ENCODE data around the gene MED13.

The MED13 gene, protein sequence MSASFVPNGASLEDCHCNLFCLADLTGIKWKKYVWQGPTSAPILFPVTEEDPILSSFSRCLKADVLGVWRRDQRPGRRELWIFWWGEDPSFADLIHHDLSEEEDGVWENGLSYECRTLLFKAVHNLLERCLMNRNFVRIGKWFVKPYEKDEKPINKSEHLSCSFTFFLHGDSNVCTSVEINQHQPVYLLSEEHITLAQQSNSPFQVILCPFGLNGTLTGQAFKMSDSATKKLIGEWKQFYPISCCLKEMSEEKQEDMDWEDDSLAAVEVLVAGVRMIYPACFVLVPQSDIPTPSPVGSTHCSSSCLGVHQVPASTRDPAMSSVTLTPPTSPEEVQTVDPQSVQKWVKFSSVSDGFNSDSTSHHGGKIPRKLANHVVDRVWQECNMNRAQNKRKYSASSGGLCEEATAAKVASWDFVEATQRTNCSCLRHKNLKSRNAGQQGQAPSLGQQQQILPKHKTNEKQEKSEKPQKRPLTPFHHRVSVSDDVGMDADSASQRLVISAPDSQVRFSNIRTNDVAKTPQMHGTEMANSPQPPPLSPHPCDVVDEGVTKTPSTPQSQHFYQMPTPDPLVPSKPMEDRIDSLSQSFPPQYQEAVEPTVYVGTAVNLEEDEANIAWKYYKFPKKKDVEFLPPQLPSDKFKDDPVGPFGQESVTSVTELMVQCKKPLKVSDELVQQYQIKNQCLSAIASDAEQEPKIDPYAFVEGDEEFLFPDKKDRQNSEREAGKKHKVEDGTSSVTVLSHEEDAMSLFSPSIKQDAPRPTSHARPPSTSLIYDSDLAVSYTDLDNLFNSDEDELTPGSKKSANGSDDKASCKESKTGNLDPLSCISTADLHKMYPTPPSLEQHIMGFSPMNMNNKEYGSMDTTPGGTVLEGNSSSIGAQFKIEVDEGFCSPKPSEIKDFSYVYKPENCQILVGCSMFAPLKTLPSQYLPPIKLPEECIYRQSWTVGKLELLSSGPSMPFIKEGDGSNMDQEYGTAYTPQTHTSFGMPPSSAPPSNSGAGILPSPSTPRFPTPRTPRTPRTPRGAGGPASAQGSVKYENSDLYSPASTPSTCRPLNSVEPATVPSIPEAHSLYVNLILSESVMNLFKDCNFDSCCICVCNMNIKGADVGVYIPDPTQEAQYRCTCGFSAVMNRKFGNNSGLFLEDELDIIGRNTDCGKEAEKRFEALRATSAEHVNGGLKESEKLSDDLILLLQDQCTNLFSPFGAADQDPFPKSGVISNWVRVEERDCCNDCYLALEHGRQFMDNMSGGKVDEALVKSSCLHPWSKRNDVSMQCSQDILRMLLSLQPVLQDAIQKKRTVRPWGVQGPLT (N-terminal part only)

DNA sequence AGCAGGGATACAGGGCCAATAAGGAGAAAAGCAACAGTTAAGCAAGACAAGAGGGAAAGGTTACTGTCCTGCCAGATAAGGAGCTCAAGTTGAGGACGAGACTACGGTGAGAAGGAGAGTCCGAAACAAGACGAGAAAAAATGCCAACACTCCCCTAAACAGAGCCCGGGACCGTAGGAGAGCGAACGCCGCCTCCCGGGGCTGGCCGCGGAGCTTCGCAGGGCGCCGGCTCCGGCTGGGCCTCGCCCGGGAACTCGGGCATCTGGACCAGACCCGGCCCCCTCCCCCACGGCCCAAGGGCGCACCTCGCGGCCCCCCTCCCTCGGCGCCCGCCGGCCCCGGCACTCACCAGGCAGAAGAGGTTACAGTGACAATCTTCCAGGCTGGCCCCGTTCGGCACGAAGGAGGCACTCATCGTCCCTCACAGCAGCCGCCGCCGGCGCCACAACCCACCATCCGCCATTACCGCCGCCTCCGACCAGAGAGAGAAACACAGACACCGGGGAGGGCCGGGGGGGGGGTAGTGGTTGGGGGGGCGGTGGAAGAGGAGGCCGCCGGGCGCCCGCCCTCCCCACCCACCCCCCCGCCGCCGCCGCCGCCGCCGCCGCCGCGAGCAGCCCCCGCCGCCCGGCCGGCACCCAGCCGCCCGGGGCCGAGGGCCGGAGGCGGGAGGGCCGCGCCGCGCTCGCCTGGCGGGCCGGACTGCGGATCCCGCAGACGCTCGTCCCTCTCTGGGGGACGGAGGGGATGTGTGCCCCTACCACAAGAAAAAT, at the start of gene MED13:
MED13 (minus strand) TSS at position 488 of the 773 bp plus-strand sequence; CDS start at position 415, 73 bp downstream.
- DNase-seq (ENCODE audit: low spot score): peak; percentile 50

DNA sequence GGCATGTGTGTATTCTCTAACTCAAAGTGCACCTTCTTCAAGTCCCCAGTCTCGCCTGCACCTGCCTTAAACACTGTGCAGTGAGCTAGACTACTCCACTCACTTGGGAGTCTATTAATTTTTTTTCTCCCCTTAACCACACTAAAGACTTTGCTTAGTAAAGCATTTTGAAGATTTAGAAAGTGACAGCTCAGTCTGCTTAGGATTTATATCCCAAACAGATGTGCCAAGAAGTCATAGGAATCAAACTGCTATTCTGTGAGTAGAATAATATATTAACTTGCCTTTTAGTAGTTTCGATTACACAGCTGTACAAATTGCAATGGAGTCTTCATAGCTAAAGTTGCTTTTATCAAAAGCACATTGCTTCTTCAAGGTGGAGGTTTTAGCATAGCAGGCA, 47.2 kb upstream of the MED13 start:
- DNase-seq (ENCODE audit: low spot score): no peak

DNA sequence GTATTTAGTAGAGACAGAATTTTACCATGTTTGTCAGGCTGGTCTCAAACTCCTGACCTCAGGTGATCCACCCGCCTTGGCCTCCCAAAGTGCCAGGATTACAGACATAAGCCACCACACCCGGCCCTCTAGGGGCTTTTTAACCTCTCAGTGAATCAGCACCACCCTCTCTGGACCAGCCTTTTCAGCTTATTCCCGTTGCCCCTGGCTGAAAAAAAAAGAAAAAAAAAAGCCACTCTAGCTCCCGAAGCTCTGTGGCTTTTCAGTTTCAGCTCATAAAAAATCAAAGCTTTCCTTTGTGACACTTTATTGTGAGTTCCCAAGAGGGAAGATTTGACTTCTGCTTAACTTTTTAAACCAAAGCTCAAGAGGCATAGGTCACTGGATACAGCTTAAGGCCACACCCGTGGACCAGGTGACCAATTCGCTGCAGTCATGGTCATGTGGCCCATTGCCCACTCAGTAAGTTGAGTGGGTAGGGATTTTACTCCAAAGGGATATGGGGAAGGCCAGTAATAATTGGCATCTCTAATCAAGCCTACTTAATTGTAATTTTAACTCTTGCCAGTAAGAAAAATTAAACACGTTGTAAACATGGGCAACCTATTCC, 46.6 kb upstream of the MED13 start:
- DNase-seq (ENCODE audit: low spot score): no peak

DNA sequence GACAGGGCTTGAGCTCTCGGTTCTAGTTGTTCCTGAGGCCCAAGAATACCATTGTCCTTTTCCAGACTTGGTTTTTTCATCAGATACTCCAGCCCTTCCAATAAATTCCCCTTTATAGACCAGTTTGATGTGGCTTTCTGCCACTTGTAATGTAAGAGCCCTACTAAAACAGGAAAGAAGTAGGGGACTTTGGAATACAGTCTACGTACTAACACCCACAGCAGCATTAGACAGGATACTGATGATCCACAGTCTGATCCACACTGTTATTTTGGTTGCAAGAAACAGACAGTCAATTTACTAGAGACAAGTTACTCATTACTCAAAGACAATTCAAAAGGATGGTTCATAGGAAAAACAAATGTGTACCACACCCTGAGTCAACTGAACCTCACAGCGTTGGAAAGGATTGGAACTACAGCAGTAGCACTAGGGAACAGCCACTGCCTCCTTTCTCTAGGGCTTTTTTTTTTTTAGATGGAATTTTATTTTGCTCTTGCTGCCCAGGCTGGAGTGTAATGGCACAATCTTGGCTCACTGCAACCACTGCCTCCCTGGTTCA, 45.9 kb upstream of the MED13 start:
- DNase-seq (ENCODE audit: low spot score): no peak

DNA sequence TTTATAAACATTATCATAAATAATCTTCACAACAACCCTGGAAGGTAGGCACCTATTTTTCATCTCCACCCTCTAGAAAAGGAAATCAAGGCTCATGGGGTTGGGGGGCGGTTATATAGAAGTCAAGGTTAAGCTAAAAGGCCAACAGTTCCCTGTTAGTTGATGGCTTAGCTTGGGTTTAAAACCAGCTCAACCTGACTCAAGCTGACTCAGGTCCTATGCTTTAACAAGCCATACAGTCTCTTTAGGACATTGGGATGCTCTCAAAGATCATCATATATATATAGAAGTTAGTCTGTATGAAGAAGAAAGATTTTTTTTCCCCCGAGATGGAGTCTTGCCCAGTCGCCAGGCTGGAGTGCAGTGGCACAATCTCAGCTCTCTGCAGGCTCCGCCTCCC, 44.8 kb upstream of the MED13 start:
- DNase-seq (ENCODE audit: low spot score): no peak

DNA sequence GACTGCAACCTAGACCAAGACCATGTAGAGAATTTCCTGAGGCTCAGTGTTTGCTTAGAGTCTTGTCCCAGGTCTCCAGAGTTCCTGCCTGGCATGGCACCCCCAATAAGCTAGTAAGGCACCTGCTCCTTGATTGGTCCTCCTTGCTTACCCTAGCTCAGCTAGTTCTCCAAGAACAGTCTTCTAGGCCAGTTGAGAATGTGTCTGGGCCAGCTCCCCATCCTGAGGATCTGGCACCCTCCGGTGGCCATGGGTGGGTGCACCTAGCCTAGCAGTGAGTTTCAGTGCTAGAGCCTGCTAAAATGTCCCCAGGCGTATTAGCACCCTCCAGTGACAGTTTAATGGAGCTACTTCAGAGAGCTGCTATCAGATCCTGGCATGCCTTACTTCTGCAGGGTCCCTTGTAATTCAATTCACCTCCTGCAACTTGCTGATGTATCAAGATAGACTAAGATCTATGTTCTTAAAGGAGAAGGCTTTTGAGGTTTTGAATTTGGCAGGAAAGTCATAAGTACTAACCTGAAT, 44.4 kb upstream of the MED13 start:
- DNase-seq (ENCODE audit: low spot score): peak; percentile 7

DNA sequence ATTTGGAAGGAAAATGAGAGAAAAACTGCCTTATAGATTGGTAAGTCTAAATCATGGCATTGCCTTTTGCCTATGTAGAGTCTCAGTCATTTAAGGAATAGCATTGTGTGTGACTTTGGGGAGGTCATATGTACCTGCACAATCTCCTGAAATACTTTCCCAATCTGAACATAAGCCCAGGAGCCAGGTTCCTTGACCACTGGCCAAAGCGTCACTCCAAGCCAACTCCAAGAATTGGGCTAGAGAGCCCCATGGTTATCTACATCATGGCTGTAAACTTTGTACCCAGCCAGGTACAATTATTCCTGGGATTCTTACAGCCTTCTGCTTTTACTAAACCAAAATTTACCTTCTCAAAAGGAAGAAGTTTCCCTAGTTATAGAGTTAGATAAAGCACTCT, 40.8 kb upstream of the MED13 start:
- DNase-seq (ENCODE audit: low spot score): no peak

DNA sequence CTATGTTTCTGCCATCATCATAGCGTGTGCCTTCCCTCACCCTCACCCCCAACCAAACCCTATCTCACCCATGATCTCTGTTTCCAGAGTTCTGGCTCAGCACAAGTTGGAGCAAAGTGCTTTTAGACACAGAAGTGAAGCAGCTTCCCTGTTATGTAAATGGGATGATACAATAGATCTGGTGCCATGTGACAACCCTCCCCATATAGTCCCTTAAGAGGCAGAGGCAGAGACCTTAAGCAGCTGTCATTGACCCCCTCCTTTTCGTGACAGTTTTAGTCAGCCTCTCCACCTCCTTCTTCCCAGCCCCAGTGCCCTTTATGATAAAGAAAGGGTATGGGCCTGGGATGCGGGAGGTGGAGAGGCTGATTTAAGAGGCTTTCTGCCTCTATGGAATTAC, 40.3 kb upstream of the MED13 start:
- no peak for DNase-seq (ENCODE audit: low spot score)

DNA sequence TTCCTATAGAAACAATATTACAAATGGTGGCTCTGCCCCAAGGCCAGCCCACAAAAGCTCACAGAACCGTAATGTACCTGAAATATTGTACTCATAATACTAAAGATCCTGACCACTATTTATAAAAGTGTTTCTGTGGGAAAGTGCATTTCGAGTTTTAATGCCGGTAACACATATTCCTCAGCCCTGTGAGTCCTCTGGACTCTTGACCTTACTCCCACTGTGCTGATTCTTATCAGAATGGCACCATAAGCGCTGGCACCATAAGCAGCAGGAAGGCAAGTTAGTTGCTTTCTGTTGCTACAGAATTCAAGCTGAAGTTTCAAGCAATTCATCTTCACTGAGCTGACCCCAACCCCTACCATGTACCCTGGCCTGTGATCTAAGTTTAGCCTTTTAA, 36.4 kb upstream of the MED13 start:
- DNase-seq (ENCODE audit: low spot score): no peak

DNA sequence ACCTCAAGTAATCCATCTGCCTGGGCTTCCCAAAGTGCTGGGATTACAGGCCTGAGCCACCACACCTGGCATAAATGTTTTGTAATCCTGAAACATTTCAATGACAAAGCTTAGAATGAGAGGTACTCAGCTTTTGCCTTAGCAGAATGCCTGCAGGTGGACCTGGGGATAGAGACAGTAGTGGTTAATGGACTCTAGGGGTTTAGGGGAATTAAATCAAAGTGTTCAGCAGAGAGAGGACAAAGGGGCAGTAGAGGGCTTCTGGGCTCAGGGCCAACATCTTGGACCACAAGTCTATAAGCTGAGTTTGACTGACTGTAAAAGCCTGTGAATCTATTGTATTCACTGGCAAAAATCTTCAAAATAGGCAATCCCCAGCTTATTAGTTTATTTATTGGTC, 36.0 kb upstream of the MED13 start:
- no peak for DNase-seq (ENCODE audit: low spot score)

DNA sequence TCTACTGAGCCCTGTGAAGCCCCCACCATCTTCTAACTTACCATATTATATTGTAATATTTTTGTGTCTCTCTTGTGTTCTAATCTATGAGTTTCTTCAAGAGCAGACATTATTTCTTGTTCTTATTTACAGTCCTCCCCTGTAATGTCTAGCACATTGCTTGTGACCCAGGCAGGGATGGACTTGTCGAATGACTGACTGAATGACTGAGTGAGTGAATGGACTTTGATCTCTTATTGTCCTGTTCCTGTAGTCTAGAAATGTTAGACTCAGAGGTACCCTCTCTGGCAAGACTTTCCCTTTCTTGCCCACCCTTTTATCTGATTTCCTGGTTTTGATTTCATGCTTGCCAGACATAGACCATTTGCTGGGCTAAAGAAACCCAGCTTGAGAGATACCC, 35.0 kb upstream of the MED13 start:
- no peak for DNase-seq (ENCODE audit: low spot score)

DNA sequence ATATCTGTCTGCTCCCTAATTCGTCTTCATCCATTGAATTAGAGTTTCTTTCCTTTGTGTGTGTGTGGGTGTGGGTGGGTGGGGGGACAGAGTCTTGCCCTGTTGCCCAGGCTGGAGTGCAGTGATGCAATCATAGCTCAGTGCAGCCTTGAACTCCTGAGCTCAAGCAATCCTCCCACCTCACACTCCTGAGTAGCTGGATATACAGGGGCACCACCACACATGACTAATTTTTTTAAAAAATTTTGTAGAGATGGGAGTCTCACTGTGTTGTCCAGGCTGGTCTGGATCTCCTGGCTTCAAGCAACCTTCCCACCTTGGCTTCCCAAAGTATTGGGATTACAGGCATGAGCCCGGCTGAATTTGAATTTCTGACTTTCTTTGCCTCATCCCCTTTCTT, 34.5 kb upstream of the MED13 start:
- DNase-seq (ENCODE audit: low spot score): no peak

DNA sequence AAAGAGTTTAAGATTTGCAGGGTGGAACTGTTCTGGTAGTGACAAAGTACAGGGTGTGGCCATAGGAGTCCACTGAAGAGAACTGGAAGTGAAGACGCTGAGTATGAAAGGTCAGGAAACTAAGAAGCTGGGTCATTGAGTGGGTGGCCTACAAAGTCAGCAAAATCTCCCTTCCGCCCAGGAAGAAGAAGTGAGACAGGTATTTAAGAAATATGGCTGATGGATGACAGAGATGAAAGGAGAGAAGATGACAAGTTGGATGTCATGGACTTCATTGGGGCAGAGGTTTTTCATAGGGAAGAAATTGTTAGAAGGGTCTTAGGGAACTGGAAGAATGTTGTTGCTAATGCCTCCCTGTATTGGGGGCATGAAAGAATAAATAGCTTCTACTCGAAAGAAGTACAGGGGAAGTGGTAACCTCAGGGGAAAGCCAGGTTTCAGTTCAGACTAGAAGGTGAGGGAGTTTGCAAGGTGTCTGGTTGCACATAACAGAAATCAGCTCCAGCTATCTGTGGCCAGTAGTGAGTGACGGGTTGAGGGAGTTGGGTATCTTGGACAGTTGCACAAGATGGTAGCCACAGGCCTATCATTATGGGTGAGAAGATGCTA, 33.6 kb upstream of the MED13 start:
- peak; percentile 2 for DNase-seq (ENCODE audit: low spot score)

DNA sequence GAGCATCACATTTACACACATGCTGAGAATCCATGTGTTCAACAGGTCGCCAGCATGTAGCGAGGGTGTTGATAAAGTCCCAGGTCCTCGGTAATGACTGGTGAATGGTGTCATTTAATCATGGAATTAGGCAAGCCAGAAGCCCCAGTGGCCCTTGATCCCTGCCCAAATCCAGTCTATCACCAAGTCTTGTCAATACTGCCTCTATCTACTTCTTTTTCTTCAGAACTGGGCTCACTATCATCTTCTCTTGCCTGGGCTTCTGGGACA, 31.3 kb upstream of the MED13 start:
- no peak for DNase-seq (ENCODE audit: low spot score)

DNA sequence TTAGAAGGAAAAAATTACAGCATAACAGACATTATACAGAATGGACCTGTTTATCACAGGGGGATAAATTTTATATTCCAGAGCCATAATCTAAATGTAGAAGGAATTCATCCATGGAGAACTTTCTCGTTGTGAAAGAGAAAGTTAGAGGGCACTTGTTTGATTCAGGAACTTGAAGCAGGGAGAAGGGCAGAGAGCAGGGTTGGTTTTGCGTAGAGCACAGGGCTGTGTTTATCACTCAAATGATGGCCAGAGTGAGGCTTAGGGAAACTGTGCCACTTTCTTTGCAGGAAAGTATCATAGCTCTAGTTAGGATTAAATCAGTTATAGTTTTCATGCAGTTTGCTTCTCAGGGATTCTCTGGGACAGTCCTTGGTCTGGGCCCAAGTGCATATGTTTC, 29.1 kb upstream of the MED13 start:
- DNase-seq (ENCODE audit: low spot score): no peak

DNA sequence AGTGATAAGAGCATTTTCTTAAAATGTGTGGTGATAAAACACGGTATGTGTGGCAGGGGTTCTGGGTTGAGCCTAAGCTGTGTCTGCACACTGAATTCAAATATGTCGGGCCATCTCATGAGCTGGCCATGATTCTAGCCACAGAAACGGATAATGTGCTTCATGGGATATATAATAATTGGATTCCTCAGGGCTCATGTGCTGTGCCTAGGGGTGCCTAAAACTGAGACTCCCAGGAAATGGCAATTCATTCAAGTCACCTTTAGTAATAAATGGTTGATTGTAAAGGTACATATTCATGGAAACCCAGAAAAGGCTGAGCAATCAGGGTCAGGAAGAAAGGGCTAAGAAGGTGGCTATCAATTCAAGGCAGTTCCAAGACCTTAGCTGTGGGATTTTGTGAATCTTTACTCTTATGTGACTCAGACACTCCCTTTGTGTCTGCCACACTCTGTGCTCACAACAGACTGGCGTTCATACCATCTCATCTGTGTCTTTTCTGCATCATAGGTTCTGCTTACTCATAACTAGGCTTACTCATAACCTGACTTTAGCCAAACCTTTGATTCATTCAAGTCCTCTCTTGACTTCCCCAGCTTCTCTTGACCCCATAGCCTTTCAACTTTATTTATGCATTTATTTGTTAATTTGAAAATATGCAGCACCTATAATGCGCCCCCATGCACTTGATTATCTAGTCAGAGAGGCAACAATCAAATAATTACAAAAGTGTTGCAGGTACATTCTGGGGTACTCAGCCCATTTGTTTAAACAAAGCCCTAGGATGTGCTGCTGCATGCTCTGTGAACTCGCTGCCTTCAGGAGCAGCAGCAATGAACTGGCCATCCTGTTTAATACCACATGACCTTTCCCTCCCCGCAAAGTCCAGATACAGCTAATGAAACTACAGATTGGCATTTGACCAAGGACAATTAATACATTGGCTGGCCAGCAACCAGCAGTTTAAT, 28.4 kb upstream of the MED13 start:
- DNase-seq (ENCODE audit: low spot score): no peak

DNA sequence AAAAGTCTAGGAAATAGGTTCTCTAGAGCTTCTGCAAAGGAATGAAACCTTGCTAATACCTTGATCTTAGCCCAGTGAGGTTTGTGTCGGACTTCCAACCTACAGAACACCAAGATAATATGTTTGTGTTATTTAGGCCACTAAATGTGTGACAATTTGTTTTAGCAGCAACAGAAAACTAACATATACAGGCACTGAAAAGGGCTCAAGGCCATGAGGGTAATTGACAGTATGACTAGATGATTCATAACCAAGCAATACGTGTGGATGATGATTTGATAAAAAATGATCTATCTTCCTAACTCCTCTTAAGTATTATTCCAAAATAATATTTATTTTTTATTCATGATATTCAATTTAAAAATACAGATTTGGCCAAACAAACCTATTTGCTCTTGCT, 27.7 kb upstream of the MED13 start:
- DNase-seq (ENCODE audit: low spot score): no peak

DNA sequence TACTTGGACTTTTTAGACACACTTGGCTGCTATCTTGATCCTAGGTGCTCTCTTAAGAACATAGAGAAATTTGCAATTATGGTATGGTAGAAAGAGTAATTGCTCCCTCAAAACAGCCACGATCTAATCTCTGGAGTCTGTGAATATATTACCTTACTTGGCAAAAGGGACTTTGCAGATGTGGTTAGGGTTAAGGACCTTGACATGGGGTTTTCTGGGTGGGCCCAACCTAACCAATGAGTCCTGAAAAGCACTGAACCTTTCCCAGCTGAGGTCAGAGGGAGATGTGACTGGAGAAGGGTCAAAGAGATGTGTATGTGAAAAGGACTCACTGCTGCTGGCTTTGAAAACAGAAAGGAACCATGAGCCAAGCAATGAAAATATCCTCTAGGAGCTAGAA, 26.7 kb upstream of the MED13 start:
- DNase-seq (ENCODE audit: low spot score): no peak

DNA sequence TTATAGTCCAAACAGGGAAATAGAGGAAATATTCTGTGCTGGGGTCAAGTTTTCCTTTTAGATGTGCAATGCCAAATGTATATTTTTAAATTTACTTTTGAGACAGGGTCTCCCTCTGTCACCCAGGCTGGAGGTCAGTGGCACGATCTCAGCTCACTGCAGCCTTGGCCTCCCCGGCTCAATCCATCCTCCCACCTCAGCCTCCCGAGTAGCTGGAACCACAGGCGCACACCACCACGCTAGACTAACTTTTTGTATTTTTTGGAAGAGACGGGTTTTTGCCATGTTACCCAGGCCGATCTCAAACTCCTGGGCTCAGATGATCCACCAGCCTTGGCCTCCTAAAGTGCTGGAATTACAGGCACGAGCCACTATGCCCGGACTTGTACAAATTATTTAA, 25.8 kb upstream of the MED13 start:
- DNase-seq (ENCODE audit: low spot score): no peak

All from CD4-positive, alpha-beta T cell treated with Interleukin-6 at 100 ng/mL for 8 hours (primary cell).